ENCODE results near the gene FBXL14.
A peak's percentile ranks its signal among the peaks of the same experiment; 100 is the strongest.

Gene FBXL14

DNA sequence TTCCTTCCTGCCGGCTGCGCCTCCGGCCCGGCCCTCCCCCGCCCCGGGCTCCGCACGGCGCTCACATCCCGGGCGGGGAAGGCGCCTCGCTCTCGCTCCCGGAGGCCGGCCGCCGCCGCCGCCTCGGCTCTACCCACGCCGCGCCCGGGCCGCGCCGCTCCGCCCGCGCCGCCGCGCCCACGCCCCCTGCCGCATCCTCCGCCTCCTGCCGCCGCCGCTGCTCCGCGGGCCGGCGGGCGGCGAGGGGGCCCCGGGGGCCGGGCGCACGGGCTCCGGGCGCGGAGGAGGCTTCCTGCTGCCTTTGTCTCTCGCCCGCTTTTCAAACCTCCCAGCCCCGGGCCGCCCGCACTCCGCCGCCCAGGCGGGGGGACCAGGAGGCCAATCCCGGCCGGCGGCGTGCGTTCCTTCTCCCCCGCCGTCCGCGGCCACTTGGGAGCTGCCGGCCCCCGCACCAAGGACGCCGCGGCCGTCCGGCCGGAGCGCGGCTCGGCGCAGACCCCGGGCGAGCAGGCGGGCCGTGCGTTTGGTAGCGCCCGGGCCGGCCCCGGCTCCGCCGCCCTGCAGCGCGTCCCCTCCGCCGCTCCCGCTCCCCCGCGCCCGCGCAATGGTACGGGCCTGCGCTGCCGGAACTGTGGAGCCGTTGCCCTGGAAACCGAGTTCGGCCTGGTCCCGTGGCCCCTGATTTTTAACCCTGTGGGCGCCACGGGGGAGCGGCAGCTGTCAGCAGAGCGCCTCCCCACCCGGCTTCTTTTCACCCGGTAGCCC is at the start of gene FBXL14:
Gene FBXL14 (minus strand): TSS at position 321 of the 765 bp plus-strand sequence. CDS start 515 bp downstream, outside the sequence.
- DNase-seq (ENCODE audit: extremely low spot score, insufficient read length, low read depth) (no peak), FAIRE-seq (peak; percentile 83)

DNA sequence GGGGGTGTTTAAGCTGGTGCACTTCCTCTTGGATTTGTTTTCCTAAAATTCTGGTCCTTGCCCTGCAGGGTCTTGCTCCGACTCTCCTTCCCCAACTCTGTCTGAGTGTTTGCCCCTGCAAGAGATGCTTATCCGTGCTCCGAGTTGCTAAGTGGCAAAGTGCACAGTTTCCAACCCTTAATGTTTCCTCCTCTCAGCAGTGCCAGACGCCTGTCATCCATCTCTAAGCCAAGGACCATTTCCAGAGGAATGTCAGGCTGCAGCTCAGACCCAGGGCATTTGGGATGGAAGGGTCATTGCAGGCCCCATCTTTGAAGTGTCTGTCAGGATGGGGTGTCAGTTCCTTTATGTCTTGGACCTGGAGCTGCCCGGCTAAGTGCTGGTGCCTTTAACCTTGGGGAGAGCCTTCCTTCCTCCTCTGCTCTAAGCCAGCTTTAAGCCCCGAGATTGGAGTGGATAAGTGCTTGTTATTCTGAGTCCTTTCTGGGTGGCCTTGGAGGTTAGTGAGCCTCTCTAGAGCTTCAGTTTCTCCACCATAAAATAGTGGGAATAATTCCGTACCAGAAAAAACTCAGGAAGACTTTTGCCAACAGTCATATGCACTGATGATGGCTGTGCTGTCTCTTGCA is 49.6 kb upstream of the FBXL14 start:
- FAIRE-seq (no peak), DNase-seq (ENCODE audit: extremely low spot score, insufficient read length, low read depth) (no peak)

GRCh38 chr12:1643043-1643442 is 48.7 kb upstream of the FBXL14 start:
- FAIRE-seq (no peak), DNase-seq (ENCODE audit: extremely low spot score, insufficient read length, low read depth) (no peak)

GRCh38 chr12:1642513-1642912 is 48.1 kb upstream of the FBXL14 start:
- DNase-seq (ENCODE audit: extremely low spot score, insufficient read length, low read depth): no peak
- no peak for FAIRE-seq

DNA sequence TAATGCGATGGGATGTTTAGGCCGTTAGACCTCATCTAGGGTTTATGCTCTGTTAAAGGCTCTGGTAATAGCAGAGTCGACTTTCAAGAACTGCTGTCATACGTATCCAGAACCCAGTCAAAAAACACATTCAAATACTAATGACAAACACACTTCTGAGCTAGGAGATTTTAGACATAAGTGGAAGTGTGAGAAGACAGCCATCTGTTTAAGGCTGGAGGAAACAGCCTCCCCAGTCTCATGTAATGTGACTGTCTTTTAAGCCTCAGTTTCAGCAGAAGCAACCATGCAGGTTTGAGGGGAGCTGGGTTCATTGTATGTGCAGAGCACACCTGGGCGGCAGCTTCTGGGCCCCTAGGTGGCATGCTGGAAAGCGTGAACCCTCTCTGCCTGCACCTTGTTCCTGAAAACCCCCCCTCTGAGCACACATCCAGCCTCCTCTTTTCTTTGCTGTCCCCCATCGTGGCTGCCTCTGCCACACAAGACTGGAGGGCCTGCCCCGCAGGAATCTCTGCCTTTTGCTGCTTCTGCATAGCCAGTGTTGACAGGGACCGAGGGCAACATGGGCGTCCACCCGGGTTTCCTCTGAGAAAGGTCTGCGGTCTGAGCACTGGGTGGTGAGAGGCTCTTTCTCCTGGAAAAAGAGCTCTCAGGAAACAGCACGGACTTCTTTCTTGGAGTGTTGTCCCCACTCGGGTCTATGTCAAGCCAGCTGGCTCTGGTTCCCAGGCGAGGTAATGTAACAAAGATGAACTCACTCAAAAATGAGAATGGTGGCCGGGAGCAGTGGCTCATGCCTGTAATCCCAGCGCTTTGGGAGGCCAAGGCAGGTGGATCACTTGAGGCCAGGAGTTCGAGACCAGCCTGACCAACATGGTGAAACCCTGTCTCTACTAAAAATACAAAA is 46.2 kb upstream of the FBXL14 start:
- DNase-seq (ENCODE audit: extremely low spot score, insufficient read length, low read depth) (no peak), FAIRE-seq (no peak)

GRCh38 chr12:1639538-1639937 is 45.2 kb upstream of the FBXL14 start:
- FAIRE-seq (no peak), DNase-seq (ENCODE audit: extremely low spot score, insufficient read length, low read depth) (no peak)

- no peak for DNase-seq (ENCODE audit: extremely low spot score, insufficient read length, low read depth)
Measured at GRCh38 chr12:1638203-1638602, 43.8 kb upstream of the FBXL14 start.

GRCh38 chr12:1635301-1636095 is 41.1 kb upstream of the FBXL14 start:
- no peak for FAIRE-seq

More at GRCh38 chr12:1638203-1638602, 43.8 kb upstream of the FBXL14 start:
- no peak for FAIRE-seq

DNA sequence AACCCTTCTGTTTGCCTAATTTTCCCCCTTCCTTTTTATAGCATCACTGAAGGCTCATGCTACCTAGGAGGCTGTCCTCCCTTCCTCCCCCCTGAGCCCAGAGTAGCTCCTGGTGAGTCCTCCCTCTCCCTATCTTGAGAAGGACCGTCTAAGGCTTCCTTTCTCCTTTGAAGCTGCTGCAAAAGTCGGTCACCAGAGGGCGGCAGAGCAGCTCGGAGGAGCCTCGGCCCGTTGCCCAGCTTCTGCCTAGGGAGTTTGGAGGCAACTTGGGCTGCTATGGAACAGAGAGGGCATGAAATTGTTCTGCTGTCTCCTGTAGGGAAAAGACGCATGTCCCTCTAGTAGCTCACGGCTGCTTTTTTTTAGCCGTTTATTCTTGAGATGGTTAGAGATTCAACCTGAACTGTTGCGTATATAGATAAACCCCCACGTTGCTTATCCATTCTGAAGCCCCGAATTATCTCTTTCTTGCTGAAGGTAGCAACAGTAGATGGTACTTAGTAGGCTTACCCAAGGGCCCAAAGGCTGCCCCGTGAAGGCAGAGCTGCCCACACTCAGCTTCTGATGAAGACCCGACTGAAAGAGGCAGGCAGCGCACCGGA is 40.3 kb upstream of the FBXL14 start:
- peak; percentile 46 for DNase-seq (ENCODE audit: extremely low spot score, insufficient read length, low read depth)
- FAIRE-seq: peak; percentile 84

More at GRCh38 chr12:1635301-1636095, 41.1 kb upstream of the FBXL14 start:
- DNase-seq (ENCODE audit: extremely low spot score, insufficient read length, low read depth): no peak

DNA sequence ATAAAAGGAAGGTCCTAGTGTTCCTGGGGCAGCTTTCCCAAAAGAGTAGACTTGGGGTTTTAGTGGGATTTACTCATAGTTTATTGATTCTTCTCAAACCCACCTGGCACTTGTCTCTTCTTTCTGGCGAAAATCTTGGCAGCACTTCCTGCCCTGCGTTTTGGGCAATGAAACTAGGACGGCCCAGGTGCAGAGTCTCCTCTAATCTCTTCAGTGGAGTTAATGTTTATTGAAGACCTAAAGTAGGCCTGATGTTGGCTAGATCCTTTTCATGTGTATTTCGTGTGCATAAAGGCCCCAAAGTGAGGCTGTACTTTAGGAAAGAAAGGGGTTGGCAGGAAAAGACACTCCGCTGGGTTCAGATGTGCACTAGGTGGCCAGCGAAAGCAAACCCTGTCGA is 39.8 kb upstream of the FBXL14 start:
- FAIRE-seq (no peak), DNase-seq (ENCODE audit: extremely low spot score, insufficient read length, low read depth) (no peak)

DNA sequence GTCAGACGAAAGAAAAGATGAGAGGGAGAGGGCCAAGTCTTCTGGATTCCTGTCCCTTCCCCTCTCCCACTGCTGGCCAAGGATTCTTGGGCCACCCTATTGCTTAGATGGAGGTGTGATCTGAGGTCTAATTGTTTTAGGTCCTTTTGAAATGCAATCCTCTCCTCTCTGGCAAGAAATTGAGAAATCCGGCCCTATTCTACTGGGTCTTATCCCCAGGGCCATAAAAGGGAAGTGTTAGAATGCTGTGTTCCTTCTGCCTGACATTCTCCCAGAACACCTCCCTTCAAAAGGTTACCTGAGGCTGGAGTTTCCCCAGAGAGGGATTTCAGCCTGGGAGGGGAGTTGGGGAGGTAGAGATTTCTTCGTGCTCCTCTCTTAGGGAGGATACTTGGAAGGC is 39.1 kb upstream of the FBXL14 start:
- FAIRE-seq (no peak), DNase-seq (ENCODE audit: extremely low spot score, insufficient read length, low read depth) (no peak)

DNA sequence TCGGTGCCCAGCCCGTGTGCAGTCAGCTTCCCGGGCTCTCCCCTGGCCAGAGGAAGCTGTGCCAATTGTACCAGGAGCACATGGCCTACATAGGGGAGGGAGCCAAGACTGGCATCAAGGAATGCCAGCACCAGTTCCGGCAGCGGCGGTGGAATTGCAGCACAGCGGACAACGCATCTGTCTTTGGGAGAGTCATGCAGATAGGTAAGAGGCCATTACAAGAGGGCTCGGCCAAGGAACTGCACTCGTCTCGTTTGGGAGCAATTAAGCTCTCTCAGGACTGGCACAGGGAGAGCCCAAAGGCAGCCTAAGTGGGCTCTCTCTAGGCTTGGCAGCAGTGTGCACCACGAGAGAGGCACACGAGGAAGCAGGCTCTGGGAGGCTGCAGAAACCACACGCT is 38.3 kb upstream of the FBXL14 start:
- DNase-seq (ENCODE audit: extremely low spot score, insufficient read length, low read depth) (no peak), FAIRE-seq (no peak)

DNA sequence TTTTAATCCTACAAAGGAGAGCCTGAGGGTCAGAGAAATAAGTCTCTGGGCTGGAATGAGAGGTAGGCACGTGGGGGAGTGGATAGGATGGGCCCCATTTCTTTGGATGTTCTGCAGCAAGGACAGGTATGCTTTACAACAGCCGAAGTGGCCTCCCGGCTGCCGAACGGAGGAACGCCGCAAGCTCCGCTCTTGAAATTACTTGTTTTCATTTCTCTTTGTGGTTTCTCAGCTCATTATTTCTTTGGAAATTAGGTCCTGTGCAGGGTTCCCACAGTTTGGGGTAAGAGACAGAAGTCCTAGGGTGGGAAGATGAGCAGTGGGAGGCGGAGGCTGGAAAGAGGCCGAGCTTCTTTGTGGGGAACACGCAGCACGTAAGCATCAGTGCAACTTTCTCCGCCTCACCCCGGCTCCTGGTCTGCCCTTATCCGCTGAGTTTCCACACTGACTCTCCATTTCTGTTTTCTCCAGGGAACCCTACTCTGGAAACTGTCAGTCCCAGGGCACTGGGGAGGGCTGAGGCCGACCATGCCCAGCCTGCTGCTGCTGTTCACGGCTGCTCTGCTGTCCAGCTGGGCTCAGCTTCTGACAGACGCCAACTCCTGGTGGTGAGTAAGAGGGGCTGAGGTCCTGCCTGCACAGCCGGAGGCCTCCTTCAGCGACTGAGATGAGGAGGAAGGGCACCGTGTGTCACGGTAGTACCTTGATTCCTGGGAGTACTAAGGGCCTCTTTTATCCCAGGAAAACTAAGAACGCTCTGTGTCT is 36.6 kb upstream of the FBXL14 start:
- DNase-seq (ENCODE audit: extremely low spot score, insufficient read length, low read depth) (no peak), FAIRE-seq (peak; percentile 12)

- FAIRE-seq (peak; percentile 5), DNase-seq (ENCODE audit: extremely low spot score, insufficient read length, low read depth) (no peak)
Measured at GRCh38 chr12:1630133-1630826, 35.9 kb upstream of the FBXL14 start.

- DNase-seq (ENCODE audit: extremely low spot score, insufficient read length, low read depth) (no peak), FAIRE-seq (no peak)
Measured at GRCh38 chr12:1629338-1630132, 35.2 kb upstream of the FBXL14 start.

GRCh38 chr12:1628666-1629337 is 34.4 kb upstream of the FBXL14 start, which contains the start of gene WNT5B:
Gene WNT5B, plus strand, starts transcription at chr12:1629231. Its CDS starts 2,124 bp downstream, at chr12:1631355.
- FAIRE-seq (no peak), DNase-seq (ENCODE audit: extremely low spot score, insufficient read length, low read depth) (no peak)

- no peak for DNase-seq (ENCODE audit: extremely low spot score, insufficient read length, low read depth)
Measured at GRCh38 chr12:1622406-1622805, 28.0 kb upstream of the FBXL14 start.

More at GRCh38 chr12:1622406-1622805, 28.0 kb upstream of the FBXL14 start:
- FAIRE-seq: no peak
